ENCODE measurements around the gene DPYSL5.
"Not testable (repeated sequence)": the region's sequence is repeated elsewhere in the genome, so short reads cannot be mapped to it uniquely, and the experiment has no call there.

Gene DPYSL5

DNA sequence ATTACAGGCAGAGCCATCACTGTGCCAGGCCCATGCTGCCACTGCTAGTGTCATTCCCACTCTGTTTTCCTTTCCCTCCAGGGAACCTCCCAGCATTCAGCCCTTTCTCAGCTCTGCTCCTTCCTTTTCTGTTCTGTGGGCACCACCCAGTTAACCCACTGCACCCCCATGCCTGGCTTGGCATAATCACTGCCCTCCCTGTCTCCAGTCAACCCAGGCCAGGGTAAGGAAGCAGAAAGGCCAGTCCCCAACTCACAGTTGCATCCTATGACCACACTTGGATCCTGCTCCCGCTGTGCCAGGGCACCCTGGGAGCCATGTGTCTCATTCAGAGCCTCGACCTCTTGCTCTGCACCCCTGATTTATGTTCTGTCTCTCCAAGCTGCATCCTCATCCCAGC lies 32.2 kb downstream of the DPYSL5 start:
- H3K4me3 ChIP-seq (ENCODE audit: low read depth in 1 of 2, low read length in 2 of 2), result no peak overlapping the region
- H3K36me3 ChIP-seq (ENCODE audit: insufficient read depth, low read length), result no peaks in the 10 kb centered on the region
- no peak overlapping the region for H3K9ac ChIP-seq (ENCODE audit: low read length)
- H3K27me3 ChIP-seq (ENCODE audit: control insufficient read depth in 1 of 2, insufficient read depth in 2 of 2, low read length in 2 of 2), result no peaks in the 10 kb centered on the region
- no peaks in the 10 kb centered on the region for H3K4me1 ChIP-seq (ENCODE audit: insufficient read depth, low read length)
- H3K27ac ChIP-seq (ENCODE audit: low read depth, low read length), result no peak overlapping the region
- H3K9me3 ChIP-seq (ENCODE audit: low read length), result no peaks in the 10 kb centered on the region

- Histone ChIP-seq H3K36me3 (ENCODE audit: insufficient read depth, low read length) (no peaks in the 10 kb centered on the region), H3K27ac (ENCODE audit: low read depth, low read length) (no peak overlapping the region), H3K9ac (ENCODE audit: low read length) (no peak overlapping the region), H3K9me3 (ENCODE audit: low read length) (no peaks in the 10 kb centered on the region), H3K4me3 (ENCODE audit: low read depth in 1 of 2, low read length in 2 of 2) (no peak overlapping the region), H3K4me1 (ENCODE audit: insufficient read depth, low read length) (no peaks in the 10 kb centered on the region), H3K27me3 (ENCODE audit: control insufficient read depth in 1 of 2, insufficient read depth in 2 of 2, low read length in 2 of 2) (no peaks in the 10 kb centered on the region)
These were observed 33.0 kb downstream of the DPYSL5 start for GRCh38 chr2:26880910-26881435.

- H3K4me1 ChIP-seq (ENCODE audit: insufficient read depth, low read length); H3K27ac ChIP-seq (ENCODE audit: low read depth, low read length); H3K9ac ChIP-seq (ENCODE audit: low read length); H3K27me3 ChIP-seq (ENCODE audit: control insufficient read depth in 1 of 2, insufficient read depth in 2 of 2, low read length in 2 of 2); H3K9me3 ChIP-seq (ENCODE audit: low read length); H3K36me3 ChIP-seq (ENCODE audit: insufficient read depth, low read length); H3K4me3 ChIP-seq (ENCODE audit: low read depth in 1 of 2, low read length in 2 of 2): not testable (repeated sequence)
These were observed 34.3 kb downstream of the DPYSL5 start for GRCh38 chr2:26882220-26882619.

GRCh38 chr2:26883956-26884355 lies 36.0 kb downstream of the DPYSL5 start:
- H3K4me1 ChIP-seq (ENCODE audit: insufficient read depth, low read length), result no peaks in the 10 kb centered on the region
- H3K4me3 ChIP-seq (ENCODE audit: low read depth in 1 of 2, low read length in 2 of 2), result no peak overlapping the region
- no peak overlapping the region for H3K9ac ChIP-seq (ENCODE audit: low read length)
- no peaks in the 10 kb centered on the region for H3K9me3 ChIP-seq (ENCODE audit: low read length)
- H3K27ac ChIP-seq (ENCODE audit: low read depth, low read length), result no peak overlapping the region
- no peaks in the 10 kb centered on the region for H3K36me3 ChIP-seq (ENCODE audit: insufficient read depth, low read length)
- H3K27me3 ChIP-seq (ENCODE audit: control insufficient read depth in 1 of 2, insufficient read depth in 2 of 2, low read length in 2 of 2), result no peaks in the 10 kb centered on the region

DNA sequence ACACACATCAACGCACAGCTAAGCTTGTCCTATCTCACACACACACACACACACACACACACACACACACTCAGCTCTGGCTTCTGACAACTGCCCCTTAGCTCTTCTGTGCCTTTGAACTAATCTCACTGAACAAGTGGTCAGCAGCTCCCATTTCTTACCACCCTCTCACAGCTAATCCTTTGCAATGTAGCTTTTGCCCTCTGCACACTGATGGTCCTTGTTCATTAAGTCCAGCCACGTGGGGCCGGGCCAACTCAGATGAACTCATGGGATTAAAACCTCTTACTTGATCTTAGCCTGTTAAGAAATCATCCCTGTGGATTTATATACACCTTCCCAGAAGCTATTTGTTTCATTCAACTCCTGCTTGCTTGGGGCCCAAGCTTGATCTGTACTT lies 36.6 kb downstream of the DPYSL5 start:
- Histone ChIP-seq H3K36me3 (ENCODE audit: insufficient read depth, low read length) (no peaks in the 10 kb centered on the region), H3K4me3 (ENCODE audit: low read depth in 1 of 2, low read length in 2 of 2) (no peak overlapping the region), H3K9ac (ENCODE audit: low read length) (no peak overlapping the region), H3K27ac (ENCODE audit: low read depth, low read length) (no peak overlapping the region), H3K9me3 (ENCODE audit: low read length) (no peaks in the 10 kb centered on the region), H3K27me3 (ENCODE audit: control insufficient read depth in 1 of 2, insufficient read depth in 2 of 2, low read length in 2 of 2) (no peaks in the 10 kb centered on the region), H3K4me1 (ENCODE audit: insufficient read depth, low read length) (no peaks in the 10 kb centered on the region)

DNA sequence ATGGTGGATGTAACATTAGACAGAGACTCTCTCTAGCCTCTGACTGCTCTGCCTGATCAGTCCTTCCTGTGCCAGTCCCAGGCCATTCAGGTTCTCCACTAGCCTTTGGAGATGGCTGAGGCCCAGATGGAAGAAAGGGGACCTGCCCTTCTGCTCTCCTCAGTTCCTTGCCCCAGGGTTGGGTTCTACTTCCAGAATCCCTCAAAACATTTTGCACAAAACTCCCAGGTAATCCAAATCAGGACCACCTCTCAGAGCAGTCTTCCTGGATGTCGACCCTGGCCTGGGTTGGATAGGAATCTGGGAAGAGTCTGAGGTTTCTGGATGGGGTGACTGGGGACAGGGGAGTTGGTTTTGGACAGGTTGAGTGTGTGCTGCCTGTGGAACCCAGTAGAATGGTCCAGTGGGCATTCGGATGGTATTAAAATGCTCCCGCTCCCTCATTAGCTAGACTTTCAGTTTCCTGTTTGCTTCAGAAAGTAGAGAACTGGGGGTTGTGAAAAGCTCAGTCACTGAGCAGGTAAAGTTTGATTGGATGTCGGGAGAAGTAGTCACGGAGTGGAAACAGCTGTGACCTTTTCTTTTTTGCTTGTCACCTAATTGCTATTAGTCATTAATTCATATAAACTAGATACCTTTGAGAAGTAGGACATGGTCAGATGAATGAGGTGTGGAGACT lies 37.9 kb downstream of the DPYSL5 start:
- H3K4me3 ChIP-seq (ENCODE audit: low read depth in 1 of 2, low read length in 2 of 2), result no peak overlapping the region
- H3K9ac ChIP-seq (ENCODE audit: low read length), result no peak overlapping the region
- H3K4me1 ChIP-seq (ENCODE audit: insufficient read depth, low read length), result no peaks in the 10 kb centered on the region
- H3K36me3 ChIP-seq (ENCODE audit: insufficient read depth, low read length), result no peaks in the 10 kb centered on the region
- H3K9me3 ChIP-seq (ENCODE audit: low read length), result no peaks in the 10 kb centered on the region
- no peaks in the 10 kb centered on the region for H3K27me3 ChIP-seq (ENCODE audit: control insufficient read depth in 1 of 2, insufficient read depth in 2 of 2, low read length in 2 of 2)
- H3K27ac ChIP-seq (ENCODE audit: low read depth, low read length), result no peak overlapping the region

DNA sequence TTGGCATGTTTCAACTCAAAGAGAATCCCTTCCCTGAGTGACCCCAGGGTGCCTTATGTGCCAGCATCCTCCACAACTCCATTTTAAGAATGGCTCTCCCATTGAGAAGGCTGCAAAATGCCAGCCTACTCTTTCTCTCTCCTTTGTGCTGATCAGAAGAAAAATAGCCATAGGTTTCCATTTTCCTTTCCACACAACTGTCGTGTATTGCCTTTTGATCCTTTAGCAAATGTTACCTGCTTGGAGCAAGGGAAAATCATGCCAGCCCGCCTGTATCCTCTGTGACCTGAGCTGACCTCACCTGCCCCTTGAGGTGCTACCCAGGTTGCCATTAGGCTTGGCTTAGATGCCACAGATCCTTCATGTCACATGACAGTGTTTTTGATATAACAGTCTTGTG lies 38.8 kb downstream of the DPYSL5 start:
- Histone ChIP-seq H3K36me3 (ENCODE audit: insufficient read depth, low read length) (no peaks in the 10 kb centered on the region), H3K4me3 (ENCODE audit: low read depth in 1 of 2, low read length in 2 of 2) (no peak overlapping the region), H3K27ac (ENCODE audit: low read depth, low read length) (no peak overlapping the region), H3K4me1 (ENCODE audit: insufficient read depth, low read length) (no peaks in the 10 kb centered on the region), H3K9me3 (ENCODE audit: low read length) (no peaks in the 10 kb centered on the region), H3K27me3 (ENCODE audit: control insufficient read depth in 1 of 2, insufficient read depth in 2 of 2, low read length in 2 of 2) (no peaks in the 10 kb centered on the region), H3K9ac (ENCODE audit: low read length) (no peak overlapping the region)

- H3K4me1 ChIP-seq (ENCODE audit: insufficient read depth, low read length), result no peaks in the 10 kb centered on the region
- no peaks in the 10 kb centered on the region for H3K27me3 ChIP-seq (ENCODE audit: control insufficient read depth in 1 of 2, insufficient read depth in 2 of 2, low read length in 2 of 2)
- H3K27ac ChIP-seq (ENCODE audit: low read depth, low read length), result no peak overlapping the region
- no peak overlapping the region for H3K4me3 ChIP-seq (ENCODE audit: low read depth in 1 of 2, low read length in 2 of 2)
- H3K36me3 ChIP-seq (ENCODE audit: insufficient read depth, low read length), result no peaks in the 10 kb centered on the region
- H3K9me3 ChIP-seq (ENCODE audit: low read length), result no peaks in the 10 kb centered on the region
- no peak overlapping the region for H3K9ac ChIP-seq (ENCODE audit: low read length)
These were observed 39.2 kb downstream of the DPYSL5 start for GRCh38 chr2:26887151-26887550.

DNA sequence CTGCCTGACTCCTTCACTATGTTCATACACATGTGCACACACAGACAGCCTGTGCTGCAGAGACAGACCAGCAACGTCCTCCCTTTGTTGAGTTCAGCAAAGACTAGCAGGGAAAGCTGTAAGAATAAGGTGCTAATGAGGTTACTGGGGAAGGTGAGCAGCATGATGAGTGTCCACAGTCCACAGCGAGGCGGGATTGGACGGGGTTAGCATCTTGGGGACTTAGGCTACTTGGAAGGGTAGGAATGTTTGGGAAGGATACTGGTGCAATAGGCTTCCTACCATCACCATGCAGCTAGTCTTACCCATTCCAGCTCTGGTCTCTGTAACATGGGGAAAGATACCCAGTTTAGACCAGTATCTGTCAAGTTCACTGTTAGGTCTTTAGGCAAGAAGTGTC lies 41.9 kb downstream of the DPYSL5 start:
- Histone ChIP-seq H3K36me3 (ENCODE audit: insufficient read depth, low read length) (no peaks in the 10 kb centered on the region), H3K4me1 (ENCODE audit: insufficient read depth, low read length) (no peaks in the 10 kb centered on the region), H3K9me3 (ENCODE audit: low read length) (no peaks in the 10 kb centered on the region), H3K9ac (ENCODE audit: low read length) (no peak overlapping the region), H3K4me3 (ENCODE audit: low read depth in 1 of 2, low read length in 2 of 2) (no peak overlapping the region), H3K27ac (ENCODE audit: low read depth, low read length) (no peak overlapping the region), H3K27me3 (ENCODE audit: control insufficient read depth in 1 of 2, insufficient read depth in 2 of 2, low read length in 2 of 2) (no peaks in the 10 kb centered on the region)

- no peak overlapping the region for H3K9ac ChIP-seq (ENCODE audit: low read length)
- H3K36me3 ChIP-seq (ENCODE audit: insufficient read depth, low read length), result no peaks in the 10 kb centered on the region
- no peak overlapping the region for H3K4me3 ChIP-seq (ENCODE audit: low read depth in 1 of 2, low read length in 2 of 2)
- no peaks in the 10 kb centered on the region for H3K4me1 ChIP-seq (ENCODE audit: insufficient read depth, low read length)
- H3K27ac ChIP-seq (ENCODE audit: low read depth, low read length), result no peak overlapping the region
- H3K9me3 ChIP-seq (ENCODE audit: low read length), result no peaks in the 10 kb centered on the region
- H3K27me3 ChIP-seq (ENCODE audit: control insufficient read depth in 1 of 2, insufficient read depth in 2 of 2, low read length in 2 of 2), result no peaks in the 10 kb centered on the region
These were observed 42.5 kb downstream of the DPYSL5 start for GRCh38 chr2:26890341-26891000.

- Histone ChIP-seq H3K27me3 (ENCODE audit: control insufficient read depth in 1 of 2, insufficient read depth in 2 of 2, low read length in 2 of 2) (no peaks in the 10 kb centered on the region), H3K4me3 (ENCODE audit: low read depth in 1 of 2, low read length in 2 of 2) (no peak overlapping the region), H3K9ac (ENCODE audit: low read length) (no peak overlapping the region), H3K9me3 (ENCODE audit: low read length) (no peaks in the 10 kb centered on the region), H3K36me3 (ENCODE audit: insufficient read depth, low read length) (no peaks in the 10 kb centered on the region), H3K4me1 (ENCODE audit: insufficient read depth, low read length) (no peaks in the 10 kb centered on the region), H3K27ac (ENCODE audit: low read depth, low read length) (no peak overlapping the region)
These were observed 44.2 kb downstream of the DPYSL5 start for GRCh38 chr2:26892133-26892532.
